Prostate gland (tissue), 2 donors: ENCODE measurements around the gene EIF4A3. TPM values are rescaled to one million over a fixed set of nuclear protein-coding genes. Genes with fewer than 3 reads are reported as not detected.

Source experiments
- DNase-seq: peaks from one replicate; pipeline ENCODE4 v3.0.0-alpha.2; 2019; ENCODE audit warnings: low spot score
- H3K27ac ChIP-seq, 2 donors: fragments of 200-600 bp; sonication (generic); 2 replicates each; pipeline ENCODE4 v1.5.1; 2017 to 2019
- H3K27me3 ChIP-seq: fragments of 200-600 bp; sonication (generic); replicated peaks from 2 replicates; pipeline ENCODE4 v1.5.1; 2019; ENCODE audit not compliant: insufficient read depth
- H3K36me3 ChIP-seq, 2 donors: fragments of 200-600 bp; sonication (generic); 1 replicate in 1 of 2; 2 replicates in 1 of 2; pipeline versions ENCODE4 v1.5.1 to v1.8.1; 2017 to 2019
- H3K4me1 ChIP-seq: fragments of 200-600 bp; sonication (generic); replicated peaks from 2 replicates; pipeline ENCODE4 v1.5.1; 2019
- H3K4me3 ChIP-seq, 2 donors: fragments of 200-600 bp; sonication (generic); 2 replicates each; pipeline ENCODE4 v1.5.1; 2017 to 2019
- H3K9me3 ChIP-seq: fragments of 200-600 bp; sonication (generic); 2 replicates; pipeline ENCODE4 v1.5.1; 2017
- CTCF ChIP-seq, 4 experiments: fragments of 200-600 bp in 2 of 4; fragments of 450-650 bp in 2 of 4; sonication (generic) in 2 of 4; IDR thresholded peaks; 1 replicate in 3 of 4; 2 replicates in 1 of 4; pipeline ENCODE4 v1.5.1; 2016 to 2019; ENCODE audit warnings: antibody characterized with exemption in 4 of 4, mild to moderate bottlenecking in 2 of 4, moderate library complexity in 2 of 4
- POLR2A ChIP-seq: fragments of 450-650 bp; IDR thresholded peaks from one replicate; pipeline ENCODE4 v1.6.1; 2016; ENCODE audit warnings: antibody characterized with exemption, mild to moderate bottlenecking
- POLR2AphosphoS5 ChIP-seq: sonication (generic); formaldehyde crosslinking; IDR thresholded peaks from one replicate; pipeline ENCODE4 v1.6.1; 2017; ENCODE audit warnings: antibody characterized with exemption
- WGBS: methylation state at CpG from one replicate; pipeline ENCODE4 v1.1.5; 2018; 5-methylcytosine and 5-hydroxymethylcytosine counted together
- intact Hi-C: fragments of 100-400 bp; cut with DNase I; formaldehyde crosslinking; loops from one replicate; pipeline ENCODE4 v1.14.2; 2022
- total RNA-seq, 2 donors: library from RNA; depleted of rRNA; stranded (reverse); fragments of >200 nt; gene quantifications; one replicate each; pipeline ENCODE4 v1.1.0, GENCODE V29; 2016

The EIF4A3 gene
- total RNA-seq, 2 donors from 2014 or later, result 69.7 to 72.9 TPM

GRCh38 chr17:80187090-80187489, 40.2 kb upstream of the EIF4A3 start:
- intact Hi-C loops, result no loop called here
- Histone ChIP-seq H3K27ac (peak overlapping the region; percentile 1 to 68), H3K36me3 (no peaks in the 10 kb centered on the region), H3K9me3 (no peaks in the 10 kb centered on the region), H3K4me1 (peaks cover 8% of the 10 kb centered on the region), H3K27me3 (no peaks in the 10 kb centered on the region), H3K4me3 (no peak overlapping the region)
- 73% methylated on average over 16 of the region's 16 CpGs for WGBS
- TF ChIP-seq POLR2A, result no peak
- TF ChIP-seq POLR2AphosphoS5, result no peak
- TF ChIP-seq CTCF (IDR thresholded peaks at IDR 0.05), result no peak
- DNase-seq, result peak; percentile 28

GRCh38 chr17:80185968-80186367, 39.0 kb upstream of the EIF4A3 start:
- intact Hi-C loops, result no loop called here
- Histone ChIP-seq H3K36me3 (no peaks in the 10 kb centered on the region), H3K27ac (no peak overlapping the region), H3K9me3 (no peaks in the 10 kb centered on the region), H3K4me1 (peaks cover 4% of the 10 kb centered on the region), H3K4me3 (no peak overlapping the region), H3K27me3 (no peaks in the 10 kb centered on the region)
- no peak for TF ChIP-seq POLR2A
- TF ChIP-seq POLR2AphosphoS5, result no peak
- TF ChIP-seq CTCF (IDR thresholded peaks at IDR 0.05), result no peak
- 89% methylated on average over 9 of the region's 9 CpGs for WGBS
- no peak for DNase-seq

- DNase-seq, result no peak
- no peaks in the 10 kb centered on the region for H3K27me3 ChIP-seq
- no peak overlapping the region for H3K4me3 ChIP-seq
- H3K36me3 ChIP-seq, result no peaks in the 10 kb centered on the region
- intact Hi-C loops, result no loop called here
- H3K9me3 ChIP-seq, result no peaks in the 10 kb centered on the region
- peaks cover 4% of the 10 kb centered on the region for H3K4me1 ChIP-seq
- H3K27ac ChIP-seq, result no peak overlapping the region
- WGBS, result 83% methylated on average over 10 of the region's 10 CpGs
- TF ChIP-seq CTCF (IDR thresholded peaks at IDR 0.05) (no peak), POLR2AphosphoS5 (no peak), POLR2A (no peak)
Measured at GRCh38 chr17:80184423-80184714, 37.4 kb upstream of the EIF4A3 start.

GRCh38 chr17:80183581-80184422, 36.9 kb upstream of the EIF4A3 start:
- Histone ChIP-seq H3K36me3 (no peaks in the 10 kb centered on the region), H3K4me3 (no peak overlapping the region), H3K9me3 (no peaks in the 10 kb centered on the region), H3K27ac (no peak overlapping the region), H3K4me1 (peaks cover 4% of the 10 kb centered on the region), H3K27me3 (no peaks in the 10 kb centered on the region)
- intact Hi-C loops, result no loop called here
- no peak for DNase-seq
- WGBS, result 80% methylated on average over 26 of the region's 26 CpGs
- no peak for TF ChIP-seq CTCF (IDR thresholded peaks at IDR 0.05)
- no peak for TF ChIP-seq POLR2AphosphoS5
- no peak for TF ChIP-seq POLR2A

GRCh38 chr17:80182845-80183223, 35.9 kb upstream of the EIF4A3 start:
- Histone ChIP-seq H3K4me3 (no peak overlapping the region), H3K27ac (no peak overlapping the region), H3K36me3 (no peaks in the 10 kb centered on the region), H3K4me1 (peaks cover 1% of the 10 kb centered on the region), H3K9me3 (no peaks in the 10 kb centered on the region), H3K27me3 (no peaks in the 10 kb centered on the region)
- intact Hi-C loops, result no loop called here
- 93% methylated on average over 12 of the region's 12 CpGs for WGBS
- TF ChIP-seq POLR2A (no peak), CTCF (IDR thresholded peaks at IDR 0.05) (no peak), POLR2AphosphoS5 (no peak)
- no peak for DNase-seq
